HUES48 (cell line): Measurements from ENCODE around the gene PRKAR1A.
"Not testable (repeated sequence)": the region's sequence is repeated elsewhere in the genome, so short reads cannot be mapped to it uniquely, and the experiment has no call there.

Experiments used
- H3K27ac ChIP-seq: one replicate; pipeline ENCODE4 v1.7.0; 2013; ENCODE audit warnings: low read depth, low read length, inconsistent platforms
- H3K27me3 ChIP-seq: 2 replicates; pipeline ENCODE4 v1.6.1; 2013; ENCODE audit warnings: mild to moderate bottlenecking, low read length; ENCODE audit not compliant: control insufficient read depth, insufficient read depth
- H3K36me3 ChIP-seq: 2 replicates; pipeline ENCODE4 v1.6.1; 2013; ENCODE audit warnings: low read length; ENCODE audit not compliant: control insufficient read depth, insufficient read depth
- H3K4me1 ChIP-seq: 2 replicates; pipeline ENCODE4 v1.6.1; 2013; ENCODE audit warnings: mild to moderate bottlenecking, low read length; ENCODE audit not compliant: control insufficient read depth, insufficient read depth
- H3K4me3 ChIP-seq: 2 replicates; pipeline ENCODE4 v1.5.1; 2013; ENCODE audit warnings: mild to moderate bottlenecking, low read depth, low read length
- H3K9ac ChIP-seq: 2 replicates; pipeline ENCODE4 v1.6.1; 2013; ENCODE audit warnings: mild to moderate bottlenecking, low read depth, low read length, moderate library complexity
- H3K9me3 ChIP-seq: 2 replicates; pipeline ENCODE4 v1.6.1; 2013; ENCODE audit warnings: low read length; ENCODE audit not compliant: control insufficient read depth, insufficient read depth

Gene PRKAR1A

DNA sequence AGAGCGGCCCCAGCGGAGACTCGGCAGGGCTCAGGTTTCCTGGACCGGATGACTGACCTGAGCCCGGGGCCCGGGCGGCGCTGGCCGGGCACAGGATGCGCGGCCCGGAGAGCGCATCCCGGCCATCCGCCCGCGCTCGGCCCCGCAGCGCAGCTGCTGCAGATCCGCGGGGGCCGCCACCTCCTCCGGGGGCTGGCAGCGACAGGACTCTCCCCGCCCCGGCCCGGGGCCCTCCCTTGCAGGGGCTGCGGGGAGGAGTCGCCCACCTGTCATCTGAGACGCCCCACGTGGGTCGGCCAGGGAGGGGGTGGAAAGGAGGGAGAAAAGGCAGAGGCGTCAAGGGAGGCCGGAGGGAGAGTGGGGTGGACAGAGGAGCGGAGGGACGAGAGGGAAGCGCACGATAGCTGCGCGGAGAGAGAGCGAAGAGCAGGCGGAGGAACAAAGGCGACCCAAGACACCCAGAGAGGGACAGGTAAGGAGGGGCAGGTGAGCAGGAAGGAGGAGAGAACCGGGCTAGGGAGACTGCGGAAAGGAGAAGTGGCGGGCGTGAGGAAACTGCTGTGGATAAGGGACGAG, 471 bp upstream of the PRKAR1A start:
- peaks cover 3% of the 10 kb centered on the region; the same call in 1 of the 2 replicates for H3K9me3 ChIP-seq
- peaks cover 20% of the 10 kb centered on the region for H3K4me1 ChIP-seq
- H3K9ac ChIP-seq: peak overlapping the region; percentile 81
- H3K27me3 ChIP-seq: no peaks in the 10 kb centered on the region
- H3K27ac ChIP-seq: peak overlapping the region; percentile 98
- peak overlapping the region; percentile 87 for H3K4me3 ChIP-seq
- H3K36me3 ChIP-seq: peaks cover 20% of the 10 kb centered on the region

DNA sequence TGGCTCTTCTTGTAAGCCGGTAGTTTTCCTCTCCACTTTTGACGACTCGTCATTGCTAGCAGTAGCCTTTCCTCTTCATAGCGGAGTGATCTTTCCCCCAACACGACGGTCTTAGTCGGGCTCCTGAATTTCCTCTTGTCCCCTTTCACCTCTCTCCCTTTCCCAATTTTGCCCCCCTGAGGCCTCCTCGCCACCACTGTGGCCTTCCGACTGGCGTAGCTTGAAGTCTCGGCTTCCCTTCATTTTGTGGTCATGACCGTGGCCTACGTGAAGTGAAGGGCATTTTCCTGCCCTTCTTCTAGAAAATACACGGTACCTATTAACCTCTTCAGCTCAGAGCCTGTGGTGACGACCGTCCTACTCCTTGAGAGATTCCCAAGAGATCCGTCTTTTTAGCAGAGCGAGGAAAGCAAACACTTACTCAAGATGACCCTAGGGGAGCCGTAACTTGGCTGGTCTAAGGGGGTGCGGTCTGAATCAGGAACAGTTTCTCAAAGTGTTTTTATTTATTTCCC, 787 bp downstream of the PRKAR1A start:
- H3K4me1 ChIP-seq: peaks cover 20% of the 10 kb centered on the region
- H3K27ac ChIP-seq: peak overlapping the region; percentile 98
- peak overlapping the region; percentile 87 for H3K4me3 ChIP-seq
- no peaks in the 10 kb centered on the region for H3K27me3 ChIP-seq
- H3K36me3 ChIP-seq: peaks cover 33% of the 10 kb centered on the region
- H3K9ac ChIP-seq: peak overlapping the region; percentile 81
- H3K9me3 ChIP-seq: peaks cover 15% of the 10 kb centered on the region

DNA sequence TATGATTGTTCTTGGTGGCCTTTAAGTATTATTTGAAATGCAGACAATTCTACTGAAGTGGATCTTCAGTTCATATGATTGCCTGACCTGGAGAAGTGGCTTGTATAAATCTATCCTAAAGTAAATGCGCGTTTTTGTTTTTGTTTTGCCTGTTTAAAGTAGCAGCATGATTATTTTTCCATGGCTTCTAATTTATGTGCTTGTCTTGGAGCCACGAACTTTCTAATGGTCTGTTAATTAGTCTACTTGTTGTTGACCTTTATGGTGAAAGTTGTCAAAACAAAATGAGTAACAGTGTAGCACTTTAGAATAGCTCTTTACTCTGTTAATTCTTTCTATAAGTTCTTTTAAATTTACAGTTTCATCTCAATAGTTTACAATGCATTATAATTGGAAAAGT, 1.7 kb downstream of the PRKAR1A start:
- H3K9me3 ChIP-seq: peaks cover 19% of the 10 kb centered on the region

DNA sequence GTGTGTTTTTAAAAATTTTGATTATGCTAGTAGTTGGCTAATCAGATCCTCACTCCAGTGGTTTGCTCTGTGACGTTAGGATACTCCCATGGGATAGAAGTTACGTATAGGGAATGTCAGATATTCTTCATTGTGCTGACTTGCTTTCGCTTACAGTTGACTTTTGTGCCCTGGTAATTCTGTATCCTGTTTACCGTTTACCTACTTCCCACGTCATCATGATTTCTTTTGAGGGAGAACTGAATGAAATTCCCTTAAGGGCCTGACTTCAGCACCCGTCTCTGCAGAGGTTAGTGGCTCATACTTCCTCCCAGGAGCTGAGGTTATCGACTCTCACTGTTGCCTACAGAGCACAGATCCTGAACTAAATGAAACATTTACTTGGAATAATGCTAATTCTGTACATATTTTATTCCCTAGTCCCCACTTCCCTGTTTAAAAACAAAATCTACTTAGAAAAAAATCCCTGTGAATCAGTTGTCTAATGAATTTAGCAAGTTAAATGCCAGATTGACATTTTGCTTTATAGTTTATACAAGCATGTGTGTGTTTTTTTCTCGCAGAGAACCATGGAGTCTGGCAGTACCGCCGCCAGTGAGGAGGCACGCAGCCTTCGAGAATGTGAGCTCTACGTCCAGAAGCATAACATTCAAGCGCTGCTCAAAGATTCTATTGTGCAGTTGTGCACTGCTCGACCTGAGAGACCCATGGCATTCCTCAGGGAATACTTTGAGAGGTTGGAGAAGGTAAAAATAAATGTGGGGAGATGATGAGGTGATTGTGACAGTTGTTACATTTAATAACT, 2.8 kb downstream of the PRKAR1A start:
- H3K27ac ChIP-seq: no peak overlapping the region
- no peaks in the 10 kb centered on the region for H3K27me3 ChIP-seq
- peaks cover 20% of the 10 kb centered on the region for H3K4me1 ChIP-seq
- peak overlapping the region; percentile 13; the same call in 1 of the 2 replicates for H3K4me3 ChIP-seq
- peaks cover 19% of the 10 kb centered on the region for H3K9me3 ChIP-seq
- H3K36me3 ChIP-seq: peaks cover 52% of the 10 kb centered on the region
- no peak overlapping the region for H3K9ac ChIP-seq

More for the DNA sequence above, 1.7 kb downstream of the PRKAR1A start:
- H3K4me1 ChIP-seq: peaks cover 20% of the 10 kb centered on the region
- H3K4me3 ChIP-seq: peak overlapping the region; percentile 87
- H3K9ac ChIP-seq: no peak overlapping the region
- H3K36me3 ChIP-seq: peaks cover 42% of the 10 kb centered on the region
- no peak overlapping the region for H3K27ac ChIP-seq
- no peaks in the 10 kb centered on the region for H3K27me3 ChIP-seq

DNA sequence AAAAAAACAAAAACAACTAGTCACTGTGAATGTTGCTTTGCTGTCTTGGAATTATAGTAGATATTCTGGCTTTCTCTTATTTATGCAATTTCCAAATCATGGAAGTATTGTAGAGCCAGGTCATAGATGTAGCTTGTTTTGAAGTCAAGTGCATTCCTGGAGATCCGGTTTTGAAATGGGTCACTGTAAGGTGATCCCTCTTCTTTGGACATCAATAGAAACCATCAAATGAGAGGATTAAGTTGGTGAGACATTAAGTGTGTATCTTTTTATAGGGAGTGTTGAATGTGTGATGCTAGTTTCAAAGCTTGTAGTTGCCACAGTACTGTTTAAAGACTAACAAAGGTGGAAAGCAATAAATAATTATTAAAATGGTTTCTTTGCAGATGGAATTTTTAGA, 4.5 kb downstream of the PRKAR1A start:
- peaks cover 19% of the 10 kb centered on the region for H3K9me3 ChIP-seq
- no peak overlapping the region for H3K27ac ChIP-seq
- H3K4me1 ChIP-seq: peaks cover 16% of the 10 kb centered on the region; the same call in 1 of the 2 replicates
- H3K4me3 ChIP-seq: no peak overlapping the region
- H3K9ac ChIP-seq: no peak overlapping the region
- H3K27me3 ChIP-seq: no peaks in the 10 kb centered on the region
- H3K36me3 ChIP-seq: peaks cover 56% of the 10 kb centered on the region

DNA sequence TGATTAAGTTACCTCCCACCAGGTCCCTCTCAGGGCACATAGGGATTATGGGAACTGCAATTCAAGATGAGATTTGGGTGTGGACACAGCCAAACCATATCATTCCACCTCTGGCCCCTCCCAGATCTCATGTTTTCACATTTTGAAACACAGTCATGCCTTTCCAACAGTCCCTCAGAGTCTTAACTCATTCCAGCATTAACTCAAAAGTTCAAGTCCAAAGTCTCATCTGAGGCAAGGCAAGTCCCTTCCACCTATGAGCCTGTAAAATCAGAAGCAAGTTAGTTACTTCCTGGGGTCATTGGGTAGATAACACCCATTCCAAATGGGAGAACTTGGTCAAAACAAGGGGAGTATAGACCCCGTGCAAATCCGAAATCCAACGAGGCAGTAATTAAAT, 5.4 kb downstream of the PRKAR1A start:
- not testable (repeated sequence) for H3K27me3 ChIP-seq, H3K4me3 ChIP-seq, H3K9ac ChIP-seq, H3K27ac ChIP-seq
- H3K9me3 ChIP-seq: peaks cover 19% of the 10 kb centered on the region
- peaks cover 16% of the 10 kb centered on the region; the same call in 1 of the 2 replicates for H3K4me1 ChIP-seq
- peaks cover 64% of the 10 kb centered on the region for H3K36me3 ChIP-seq

DNA sequence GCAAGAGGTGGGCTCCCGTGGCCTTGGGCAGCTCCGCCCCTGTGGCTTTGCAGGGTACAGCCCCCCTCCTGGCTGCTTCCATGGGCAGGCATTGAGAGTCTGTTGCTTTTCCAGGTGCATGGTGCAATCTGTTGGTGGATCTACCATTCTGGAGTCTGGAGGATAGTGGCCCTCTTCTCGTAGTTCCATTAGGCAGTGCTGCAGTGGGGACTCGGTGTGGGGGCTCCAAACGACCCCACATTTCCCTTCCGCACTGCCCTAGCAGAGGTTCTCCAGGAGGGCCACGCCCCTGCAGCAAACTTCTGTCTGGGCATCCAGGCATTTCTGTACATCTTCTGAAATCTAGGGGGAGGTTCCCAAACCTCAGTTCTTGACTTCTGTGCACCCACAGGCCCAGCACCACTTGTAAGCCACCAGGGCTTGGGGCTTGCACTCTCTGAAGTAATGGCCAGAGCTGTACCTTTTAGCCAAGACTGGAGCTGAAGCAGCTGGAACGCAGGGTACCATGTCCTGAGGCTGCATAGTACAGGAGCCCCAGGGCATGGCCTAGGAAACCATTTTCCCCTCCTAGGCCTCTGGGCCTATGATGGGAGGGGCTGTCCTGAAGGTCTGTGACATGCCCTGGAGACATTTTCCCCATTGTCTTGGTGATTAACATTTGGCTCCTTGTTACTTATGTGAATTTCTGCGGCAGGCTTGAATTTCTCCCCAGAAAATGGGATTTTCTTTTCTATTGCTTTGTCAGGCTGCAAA, 6.0 kb downstream of the PRKAR1A start:
- H3K4me3 ChIP-seq: no peak overlapping the region
- H3K36me3 ChIP-seq: peaks cover 70% of the 10 kb centered on the region

DNA sequence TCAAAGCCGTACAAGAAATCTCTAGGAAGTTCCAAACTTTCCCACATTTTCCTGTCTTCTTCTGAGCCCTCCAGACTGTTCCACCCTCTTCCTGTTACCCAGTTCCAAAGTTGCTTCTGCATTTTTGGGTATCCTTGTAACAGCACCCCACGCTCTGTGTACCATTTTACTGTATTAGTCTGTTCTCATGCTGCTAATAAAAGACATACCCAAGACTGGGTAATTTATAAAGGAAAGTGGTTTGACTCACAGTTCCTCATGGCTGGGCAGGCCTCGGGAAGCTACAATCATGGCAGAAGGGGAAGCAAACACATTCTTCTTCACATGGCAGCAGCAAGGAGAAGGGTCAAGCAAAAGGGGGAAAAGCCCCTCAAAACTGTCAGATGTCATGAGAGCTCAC, 6.8 kb downstream of the PRKAR1A start:
- Histone ChIP-seq H3K4me1 (peaks cover 11% of the 10 kb centered on the region; the same call in 1 of the 2 replicates), H3K9me3 (peaks cover 19% of the 10 kb centered on the region), H3K36me3 (peaks cover 78% of the 10 kb centered on the region)
- H3K27ac ChIP-seq, H3K9ac ChIP-seq, H3K4me3 ChIP-seq, H3K27me3 ChIP-seq: not testable (repeated sequence)

More for the DNA sequence above, 6.0 kb downstream of the PRKAR1A start:
- Histone ChIP-seq H3K9me3 (peaks cover 19% of the 10 kb centered on the region), H3K4me1 (peaks cover 16% of the 10 kb centered on the region; the same call in 1 of the 2 replicates), H3K9ac (no peak overlapping the region), H3K27ac (no peak overlapping the region), H3K27me3 (no peaks in the 10 kb centered on the region)

DNA sequence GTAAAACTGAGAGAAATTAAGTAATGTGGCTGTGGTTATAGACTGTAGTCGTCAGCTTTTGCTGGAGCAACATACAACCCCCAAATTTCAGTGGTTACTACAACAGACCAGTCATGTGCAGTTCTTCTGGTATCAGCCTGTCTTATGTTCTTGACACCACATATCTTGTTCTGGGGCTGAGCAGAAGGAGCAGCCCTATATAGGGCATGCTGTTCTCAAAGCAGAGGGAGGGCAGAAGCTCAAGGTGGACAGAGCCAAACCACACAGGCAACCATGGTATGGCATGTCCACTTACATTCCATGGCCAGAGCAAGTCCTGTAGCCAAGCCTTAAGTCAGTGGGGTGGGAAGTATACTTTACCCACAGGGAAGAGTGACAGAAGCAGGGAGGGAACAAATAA, 7.7 kb downstream of the PRKAR1A start:
- Histone ChIP-seq H3K27ac (no peak overlapping the region), H3K9me3 (peaks cover 19% of the 10 kb centered on the region), H3K4me3 (no peak overlapping the region), H3K27me3 (no peaks in the 10 kb centered on the region), H3K36me3 (peaks cover 86% of the 10 kb centered on the region), H3K9ac (no peak overlapping the region), H3K4me1 (peaks cover 2% of the 10 kb centered on the region; the same call in 1 of the 2 replicates)

DNA sequence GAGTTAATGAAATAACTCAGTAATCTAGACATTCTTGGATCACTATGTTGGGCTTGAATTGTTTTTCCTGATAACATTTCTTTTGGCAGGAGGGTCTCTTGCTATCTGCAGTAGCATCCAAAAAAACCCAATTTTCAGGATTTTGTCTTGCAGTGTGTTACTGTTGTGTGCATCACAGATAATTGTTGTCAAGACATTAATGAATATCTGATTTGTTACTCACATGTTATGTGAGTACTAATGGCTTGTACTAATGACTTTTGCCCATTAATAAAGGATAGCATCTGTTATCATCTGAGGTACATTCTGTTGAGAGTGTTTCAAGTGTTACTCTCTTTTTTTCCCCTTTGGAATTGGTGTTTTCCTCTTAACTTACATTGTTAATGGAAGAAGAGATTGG, 10.0 kb downstream of the PRKAR1A start:
- Histone ChIP-seq H3K27ac (no peak overlapping the region), H3K4me1 (peaks cover 6% of the 10 kb centered on the region; the same call in 1 of the 2 replicates), H3K27me3 (no peaks in the 10 kb centered on the region), H3K9ac (no peak overlapping the region), H3K9me3 (peaks cover 11% of the 10 kb centered on the region), H3K4me3 (no peak overlapping the region), H3K36me3 (peaks cover 86% of the 10 kb centered on the region)
